NCI-H2029 treated with DMSO at 0.1 percent for 48 hours (cell line): ENCODE measurements around the gene SLC39A6.
A peak's percentile ranks its signal among the peaks of the same experiment; 100 is the strongest.
"Not testable (repeated sequence)": the region's sequence is repeated elsewhere in the genome, so short reads cannot be mapped to it uniquely, and the experiment has no call there.

ENCODE experiments used
- DNase-seq: peaks from one replicate; lab custom pipeline; 2025; lab: John Stamatoyannopoulos, UW

Gene SLC39A6

GRCh38 chr18:36099311-36099710 lies 29.8 kb downstream of the SLC39A6 start:
- DNase-seq = no peak

GRCh38 chr18:36096955-36097354 lies 32.2 kb downstream of the SLC39A6 start:
- DNase-seq = no peak

- DNase-seq = peak; percentile 28
These were observed 33.1 kb downstream of the SLC39A6 start for GRCh38 chr18:36095936-36096519.

- no peak for DNase-seq
These were observed 34.7 kb downstream of the SLC39A6 start for GRCh38 chr18:36094431-36094830.

GRCh38 chr18:36092116-36092515 lies 37.0 kb downstream of the SLC39A6 start:
- not testable (repeated sequence) for DNase-seq

GRCh38 chr18:36089001-36089400 lies 40.1 kb downstream of the SLC39A6 start:
- no peak for DNase-seq

GRCh38 chr18:36088256-36088655 lies 40.9 kb downstream of the SLC39A6 start:
- DNase-seq = no peak

- DNase-seq = no peak
These were observed 43.0 kb downstream of the SLC39A6 start for GRCh38 chr18:36086186-36086585.

GRCh38 chr18:36085195-36085594 lies 43.9 kb downstream of the SLC39A6 start:
- no peak for DNase-seq

- no peak for DNase-seq
These were observed 45.4 kb downstream of the SLC39A6 start for GRCh38 chr18:36083729-36084128.

- not testable (repeated sequence) for DNase-seq
These were observed 48.0 kb downstream of the SLC39A6 start for GRCh38 chr18:36081118-36081517.

- no peak for DNase-seq
These were observed 50.2 kb downstream of the SLC39A6 start for GRCh38 chr18:36078751-36079529.

GRCh38 chr18:36077764-36078163 lies 51.4 kb downstream of the SLC39A6 start:
- DNase-seq = not testable (repeated sequence)

- DNase-seq = no peak
These were observed 53.1 kb downstream of the SLC39A6 start for GRCh38 chr18:36075862-36076587.

GRCh38 chr18:36074435-36074834 lies 54.7 kb downstream of the SLC39A6 start:
- DNase-seq = no peak

- no peak for DNase-seq
These were observed 55.5 kb downstream of the SLC39A6 start for GRCh38 chr18:36073676-36074075.

- not testable (repeated sequence) for DNase-seq
These were observed 56.7 kb downstream of the SLC39A6 start for GRCh38 chr18:36072406-36072805.

GRCh38 chr18:36067055-36067957 lies 61.8 kb downstream of the SLC39A6 start, which contains the start of gene RPRD1A:
Gene RPRD1A, minus strand, starts transcription at chr18:36067559. Its CDS starts 155 bp downstream, at chr18:36067404.
- DNase-seq = peak; percentile 73

GRCh38 chr18:36066686-36067054 lies 62.5 kb downstream of the SLC39A6 start:
- DNase-seq = no peak

GRCh38 chr18:36066001-36066400 lies 63.1 kb downstream of the SLC39A6 start:
- DNase-seq = no peak

GRCh38 chr18:36064809-36065079 lies 64.4 kb downstream of the SLC39A6 start:
- not testable (repeated sequence) for DNase-seq
